ENCODE results near the gene HS3ST1.

- TF ChIP-seq CTCF (IDR thresholded peaks at IDR 0.05) = no peak
- TF ChIP-seq POLR2A (IDR thresholded peaks at IDR 0.05; ENCODE audit: low read depth) = no peak
- no peak for TF ChIP-seq POLR2AphosphoS5 (IDR thresholded peaks at IDR 0.05)
- no peak for TF ChIP-seq EP300 (IDR thresholded peaks at IDR 0.05)
Observed at GRCh38 chr4:11470438-11471045, 41.8 kb upstream of the HS3ST1 start.

Data from esophagus muscularis mucosa (tissue), 4 donors.